ENCODE data around the gene PRKAR1B. TPM values are rescaled to one million over a fixed set of nuclear protein-coding genes. Genes with fewer than 3 reads are reported as not detected.
"Not testable (repeated sequence)": the region's sequence is repeated elsewhere in the genome, so short reads cannot be mapped to it uniquely, and the experiment has no call there.

PRKAR1B gene
- total and polyA plus RNA-seq, 8 donors: 4.5 to 45.8 (median 11.1) TPM

DNA sequence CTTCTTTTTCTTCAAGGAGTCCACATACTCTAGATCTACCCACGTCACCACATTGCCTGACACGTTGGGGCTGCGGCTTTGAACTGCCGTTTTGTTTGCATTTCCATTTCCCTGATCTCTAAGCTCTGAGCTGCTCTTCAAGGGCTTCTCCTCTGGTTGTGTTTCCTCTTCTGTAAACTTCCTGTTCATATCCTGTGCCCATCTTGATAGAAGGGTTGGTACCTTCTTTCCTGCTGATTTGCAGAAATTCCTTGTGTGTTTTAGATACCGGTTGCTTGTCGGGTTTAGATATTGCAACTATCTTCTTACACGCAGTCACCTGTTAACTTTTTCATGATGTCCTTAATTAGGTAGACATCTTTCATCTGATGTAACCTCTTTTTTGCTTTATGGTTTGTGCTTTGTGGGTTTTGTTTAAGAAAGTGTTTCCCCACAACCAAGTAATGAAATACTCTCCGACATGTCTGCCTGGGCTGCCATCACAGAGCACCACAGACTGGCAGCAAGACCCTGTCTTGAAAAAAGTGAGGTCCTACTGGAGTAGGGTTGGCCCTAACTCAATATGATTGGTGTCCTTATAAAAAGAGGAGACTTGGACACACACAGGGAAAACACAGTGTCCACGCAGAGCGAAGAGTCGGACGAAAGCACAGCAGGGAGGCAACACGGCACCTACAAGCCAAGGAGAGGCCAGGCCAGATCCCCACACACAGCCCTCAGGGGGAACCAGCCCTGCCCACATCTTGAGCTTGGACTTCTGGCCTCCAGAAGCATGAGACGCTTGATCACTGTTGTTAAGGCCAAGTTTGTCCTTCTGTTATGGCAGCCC lies 108.3 kb downstream of the PRKAR1B start:
- WGBS, 5 donors: 50 to 67% (median 57%) methylated on average over 14 of the region's 14 CpGs
- Histone ChIP-seq H3K9me3 (peaks cover 0 to 16% (median 13%) of the 10 kb centered on the region in 4 donors), H3K4me1 (peaks cover 7 to 37% (median 18%) of the 10 kb centered on the region in 4 donors), H3K4me3 (no peak overlapping the region), H3K27me3 (no peaks in the 10 kb centered on the region), H3K36me3 (no peaks in the 10 kb centered on the region), H3K27ac (peak overlapping the region; percentile 41 to 59 (median 50))
- intact Hi-C loops (cut with DNase I; ENCODE audit: low total_unique reads): no loop called here
- TF ChIP-seq POLR2A (IDR thresholded peaks at IDR 0.05) (no peak), POLR2AphosphoS5 (IDR thresholded peaks at IDR 0.05) (peak in 2 of 3 donors; percentile 31 to 44), EP300 (IDR thresholded peaks at IDR 0.05) (no peak)
- TF ChIP-seq, protein P1, sequence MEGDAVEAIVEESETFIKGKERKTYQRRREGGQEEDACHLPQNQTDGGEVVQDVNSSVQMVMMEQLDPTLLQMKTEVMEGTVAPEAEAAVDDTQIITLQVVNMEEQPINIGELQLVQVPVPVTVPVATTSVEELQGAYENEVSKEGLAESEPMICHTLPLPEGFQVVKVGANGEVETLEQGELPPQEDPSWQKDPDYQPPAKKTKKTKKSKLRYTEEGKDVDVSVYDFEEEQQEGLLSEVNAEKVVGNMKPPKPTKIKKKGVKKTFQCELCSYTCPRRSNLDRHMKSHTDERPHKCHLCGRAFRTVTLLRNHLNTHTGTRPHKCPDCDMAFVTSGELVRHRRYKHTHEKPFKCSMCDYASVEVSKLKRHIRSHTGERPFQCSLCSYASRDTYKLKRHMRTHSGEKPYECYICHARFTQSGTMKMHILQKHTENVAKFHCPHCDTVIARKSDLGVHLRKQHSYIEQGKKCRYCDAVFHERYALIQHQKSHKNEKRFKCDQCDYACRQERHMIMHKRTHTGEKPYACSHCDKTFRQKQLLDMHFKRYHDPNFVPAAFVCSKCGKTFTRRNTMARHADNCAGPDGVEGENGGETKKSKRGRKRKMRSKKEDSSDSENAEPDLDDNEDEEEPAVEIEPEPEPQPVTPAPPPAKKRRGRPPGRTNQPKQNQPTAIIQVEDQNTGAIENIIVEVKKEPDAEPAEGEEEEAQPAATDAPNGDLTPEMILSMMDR (IDR thresholded peaks at IDR 0.05): no peak
- peak; percentile 71 to 83 for DNase-seq

DNA sequence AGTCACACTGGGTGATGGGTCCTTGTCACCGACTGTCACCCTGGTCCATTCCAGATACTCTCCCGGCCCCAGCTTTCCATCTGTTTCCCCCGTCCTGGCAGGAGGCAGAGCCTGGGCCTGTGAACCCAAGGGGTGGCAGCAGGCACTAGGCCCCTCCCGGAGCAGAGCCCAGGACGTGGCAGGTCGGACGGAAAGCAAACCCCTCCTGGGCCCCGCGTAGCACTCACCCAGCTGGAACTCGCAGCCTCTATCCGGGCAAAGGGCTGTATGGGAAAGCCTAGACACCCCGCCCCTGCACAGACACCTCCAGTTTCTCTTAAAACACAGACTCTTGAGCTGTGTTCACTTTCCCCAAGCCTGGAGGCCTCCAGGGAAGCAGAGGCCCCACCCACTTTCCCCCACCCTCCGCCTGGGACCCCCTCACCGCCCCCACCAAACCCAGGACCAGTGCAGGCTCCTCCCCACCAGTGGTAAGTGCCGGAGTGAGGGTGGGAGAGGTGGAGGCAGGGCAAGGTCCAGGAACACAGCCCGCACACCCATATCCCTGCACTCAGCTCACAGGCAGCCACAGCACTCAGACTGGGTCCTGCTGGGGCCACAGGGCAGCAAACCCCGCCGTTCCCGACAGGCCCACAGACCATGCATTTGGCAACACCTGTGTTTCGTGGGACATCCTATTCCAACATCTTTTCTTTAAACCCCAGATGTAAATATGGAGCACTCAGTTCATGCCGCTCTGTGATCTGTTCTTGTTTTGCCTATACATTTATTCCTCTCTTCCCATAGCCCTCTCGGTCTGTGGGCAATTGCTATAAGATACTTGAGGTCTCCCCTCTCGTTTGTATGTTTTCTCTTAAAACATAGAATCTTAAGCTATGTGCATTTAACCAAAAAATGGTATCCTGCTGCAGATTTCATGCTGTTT lies 109.2 kb downstream of the PRKAR1B start:
- H3K27me3 ChIP-seq: no peaks in the 10 kb centered on the region
- H3K4me3 ChIP-seq: no peak overlapping the region
- peak in 1 of 2 donors; percentile 77 for DNase-seq
- H3K27ac ChIP-seq: peak overlapping the region; percentile 40 to 68 (median 54)
- TF ChIP-seq POLR2A (IDR thresholded peaks at IDR 0.05) (no peak), EP300 (IDR thresholded peaks at IDR 0.05) (no peak), POLR2AphosphoS5 (IDR thresholded peaks at IDR 0.05) (no peak)
- TF ChIP-seq, protein P1 (IDR thresholded peaks at IDR 0.05): no peak
- H3K36me3 ChIP-seq: no peaks in the 10 kb centered on the region
- peaks cover 0 to 16% (median 13%) of the 10 kb centered on the region in 4 donors for H3K9me3 ChIP-seq
- H3K4me1 ChIP-seq: peaks cover 7 to 36% (median 18%) of the 10 kb centered on the region in 4 donors
- intact Hi-C loops (cut with DNase I; ENCODE audit: low total_unique reads): no loop called here
- 52 to 88% (median 63%) methylated on average over 17 to 23 of the region's 23 CpGs for WGBS, 5 donors

DNA sequence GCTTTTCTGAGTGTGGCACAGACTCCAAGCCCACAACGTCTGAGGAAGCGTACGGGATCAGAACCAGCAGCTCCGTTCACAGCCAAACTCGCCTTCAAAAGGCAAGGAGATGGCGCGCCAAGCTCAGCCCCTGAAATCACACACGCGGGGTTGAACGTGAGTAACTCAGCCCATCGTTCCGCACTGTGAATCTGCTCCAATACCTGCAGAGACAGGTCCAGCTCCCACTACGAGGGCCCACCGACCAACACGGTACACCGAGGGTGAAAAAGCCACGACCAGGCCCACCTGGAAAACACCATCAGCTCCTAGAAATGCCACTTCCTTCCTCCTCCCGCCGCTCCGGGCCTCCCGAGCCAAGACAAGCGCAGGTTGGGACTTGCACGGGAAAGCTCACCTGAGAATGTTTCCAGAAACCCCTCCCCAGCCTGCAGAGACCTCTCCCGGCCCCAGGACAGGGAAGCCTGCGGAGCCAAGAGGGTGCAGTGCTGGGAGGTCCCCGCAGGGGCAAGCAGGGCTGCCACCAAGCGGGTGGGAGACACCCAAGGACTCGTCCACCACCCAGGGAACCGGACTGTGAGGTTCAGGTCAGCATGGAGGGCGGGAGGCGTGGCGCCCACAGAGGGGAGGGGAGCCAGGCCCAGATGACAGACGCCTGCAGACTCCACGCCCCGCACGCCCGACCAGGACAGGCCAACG lies 113.5 kb downstream of the PRKAR1B start:
- no peak for DNase-seq
- no peaks in the 10 kb centered on the region for H3K27me3 ChIP-seq
- H3K4me1 ChIP-seq: peaks cover 10 to 27% (median 12%) of the 10 kb centered on the region in 4 donors
- no peaks in the 10 kb centered on the region for H3K9me3 ChIP-seq
- no peaks in the 10 kb centered on the region for H3K36me3 ChIP-seq
- WGBS, 5 donors: 84 to 96% (median 92%) methylated on average over 30 to 38 of the region's 38 CpGs
- intact Hi-C loops (cut with DNase I; ENCODE audit: low total_unique reads): no loop called here
- H3K4me3 ChIP-seq: no peak overlapping the region
- no peak overlapping the region for H3K27ac ChIP-seq
- TF ChIP-seq POLR2AphosphoS5 (IDR thresholded peaks at IDR 0.05) (no peak), POLR2A (IDR thresholded peaks at IDR 0.05) (no peak), EP300 (IDR thresholded peaks at IDR 0.05) (no peak)
- TF ChIP-seq, protein P1 (IDR thresholded peaks at IDR 0.05): no peak

DNA sequence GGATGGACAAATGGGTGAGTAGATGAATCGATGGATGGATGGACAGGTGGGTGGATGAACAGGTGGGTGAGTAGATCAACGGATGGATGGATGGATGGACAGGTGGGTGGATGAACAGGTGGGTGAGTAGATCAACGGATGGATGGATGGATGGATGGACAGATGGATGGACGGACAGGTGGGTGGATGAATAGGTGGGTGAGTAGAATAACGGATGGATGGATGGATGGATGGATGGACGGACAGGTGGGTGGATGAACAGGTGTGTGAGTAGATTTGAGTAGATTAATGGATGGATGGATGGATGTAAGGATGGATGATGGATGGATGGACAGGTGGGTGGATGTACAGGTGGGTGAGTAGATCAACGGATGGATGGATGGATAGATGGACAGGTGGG lies 115.2 kb downstream of the PRKAR1B start:
- H3K4me3 ChIP-seq; H3K27me3 ChIP-seq; DNase-seq; H3K9me3 ChIP-seq; intact Hi-C loops (cut with DNase I; ENCODE audit: low total_unique reads); H3K36me3 ChIP-seq; H3K27ac ChIP-seq: not testable (repeated sequence)
- peaks cover 0 to 15% (median 3%) of the 10 kb centered on the region in 4 donors for H3K4me1 ChIP-seq
- WGBS, 5 donors: 82 to 98% (median 96%) methylated on average over 7 of the region's 7 CpGs

Measured in stomach (tissue), 9 donors.